WI38 (cell line): ENCODE measurements around the gene LRMDA.

Experiments used
- H3K4me3 ChIP-seq: 2 replicates; pipeline ENCODE4 v1.5.1; 2011; ENCODE audit warnings: low read depth, mild to moderate bottlenecking, control low read depth, low read length
- TF ChIP-seq, protein P1 (sequence below): IDR thresholded peaks from 2 replicates; pipeline ENCODE4 v1.5.1; 2012; ENCODE audit warnings: low read depth, mild to moderate bottlenecking, control low read depth, low read length

The LRMDA gene

DNA sequence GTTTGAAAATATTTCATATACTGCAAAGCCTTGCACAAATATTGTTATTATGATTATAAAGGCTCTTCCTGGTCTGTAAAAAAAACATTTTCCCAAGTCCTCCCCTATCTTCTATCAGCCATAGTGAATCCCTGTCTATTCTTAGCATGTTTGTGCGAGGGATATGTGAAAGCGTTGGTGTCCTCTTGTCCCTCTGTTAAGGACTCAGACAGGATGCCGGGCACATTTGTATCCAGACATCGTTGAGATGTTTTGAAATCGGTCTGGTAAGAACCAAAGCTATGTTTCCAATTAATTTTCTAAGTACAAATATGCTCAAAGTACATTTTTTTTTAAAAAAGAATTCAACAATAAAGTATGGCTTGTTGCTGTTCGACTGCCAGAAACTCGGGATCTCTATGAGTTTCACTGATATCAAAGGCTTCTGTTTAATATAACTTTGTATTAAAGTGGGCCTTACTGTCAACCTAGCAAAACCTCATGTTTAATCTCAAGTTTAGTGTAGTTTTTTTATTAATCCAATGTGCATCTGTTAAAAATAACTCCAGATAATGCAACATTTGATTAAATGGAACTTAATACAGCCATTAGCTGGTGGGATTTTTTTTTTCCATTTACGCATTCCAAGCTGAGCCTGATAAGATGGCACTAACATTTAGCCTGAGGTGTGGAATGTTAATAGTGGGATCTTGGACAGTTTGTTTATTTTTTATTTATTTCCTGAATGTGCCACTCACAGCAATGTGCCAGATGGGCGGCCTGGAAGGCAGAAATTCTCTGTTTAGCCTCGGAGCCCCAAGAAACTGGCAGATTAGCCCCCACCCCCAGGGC is 754.3 kb downstream of the LRMDA start:
- no peak overlapping the region for H3K4me3 ChIP-seq
- TF ChIP-seq, protein P1, sequence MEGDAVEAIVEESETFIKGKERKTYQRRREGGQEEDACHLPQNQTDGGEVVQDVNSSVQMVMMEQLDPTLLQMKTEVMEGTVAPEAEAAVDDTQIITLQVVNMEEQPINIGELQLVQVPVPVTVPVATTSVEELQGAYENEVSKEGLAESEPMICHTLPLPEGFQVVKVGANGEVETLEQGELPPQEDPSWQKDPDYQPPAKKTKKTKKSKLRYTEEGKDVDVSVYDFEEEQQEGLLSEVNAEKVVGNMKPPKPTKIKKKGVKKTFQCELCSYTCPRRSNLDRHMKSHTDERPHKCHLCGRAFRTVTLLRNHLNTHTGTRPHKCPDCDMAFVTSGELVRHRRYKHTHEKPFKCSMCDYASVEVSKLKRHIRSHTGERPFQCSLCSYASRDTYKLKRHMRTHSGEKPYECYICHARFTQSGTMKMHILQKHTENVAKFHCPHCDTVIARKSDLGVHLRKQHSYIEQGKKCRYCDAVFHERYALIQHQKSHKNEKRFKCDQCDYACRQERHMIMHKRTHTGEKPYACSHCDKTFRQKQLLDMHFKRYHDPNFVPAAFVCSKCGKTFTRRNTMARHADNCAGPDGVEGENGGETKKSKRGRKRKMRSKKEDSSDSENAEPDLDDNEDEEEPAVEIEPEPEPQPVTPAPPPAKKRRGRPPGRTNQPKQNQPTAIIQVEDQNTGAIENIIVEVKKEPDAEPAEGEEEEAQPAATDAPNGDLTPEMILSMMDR: no peak

- TF ChIP-seq, protein P1: no peak
- no peak overlapping the region for H3K4me3 ChIP-seq
These were observed 756.8 kb downstream of the LRMDA start for GRCh38 chr10:76188216-76188615.

- no peak overlapping the region for H3K4me3 ChIP-seq
- TF ChIP-seq, protein P1: no peak
These were observed 759.3 kb downstream of the LRMDA start for GRCh38 chr10:76190634-76191270.

DNA sequence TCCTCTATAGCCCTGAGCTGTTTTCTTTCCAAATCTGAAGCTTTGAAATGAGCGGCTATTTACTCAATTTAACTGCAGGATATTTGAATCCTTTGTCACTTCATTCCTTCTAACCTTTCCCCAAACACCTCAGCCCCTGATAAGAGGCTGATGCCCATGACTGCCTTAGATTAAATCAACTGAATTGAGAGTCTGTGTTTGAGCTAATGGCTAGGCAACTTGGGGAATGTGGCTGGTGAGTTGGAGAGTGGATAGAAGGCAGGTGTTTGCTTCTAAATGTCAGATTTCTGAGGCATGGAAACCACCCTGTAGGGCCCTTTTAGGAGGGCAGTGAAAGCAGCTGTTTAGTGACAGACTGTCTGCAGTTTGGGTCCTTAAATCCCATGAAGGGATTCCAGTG is 759.9 kb downstream of the LRMDA start:
- TF ChIP-seq, protein P1: no peak
- H3K4me3 ChIP-seq: no peak overlapping the region

DNA sequence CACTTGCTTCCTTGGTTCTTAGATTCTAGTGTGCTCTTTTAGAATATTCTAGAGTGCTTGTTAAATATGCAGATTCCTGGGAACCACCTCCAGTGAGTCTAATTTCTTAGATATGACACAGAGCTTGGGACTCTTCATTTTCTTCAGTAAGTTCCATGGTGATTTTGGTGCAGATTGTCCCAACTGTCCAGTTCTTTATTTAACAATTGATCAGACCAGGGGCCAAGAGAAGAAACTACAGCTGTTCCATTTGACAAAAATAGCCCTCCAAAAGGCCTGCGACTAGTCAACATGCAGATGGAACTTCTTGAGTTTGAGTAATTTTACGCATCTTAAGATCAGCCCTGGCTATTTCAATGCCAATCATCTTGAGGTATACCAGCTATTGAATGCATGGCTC is 760.7 kb downstream of the LRMDA start:
- TF ChIP-seq, protein P1: no peak
- H3K4me3 ChIP-seq: no peak overlapping the region

- no peak overlapping the region for H3K4me3 ChIP-seq
- TF ChIP-seq, protein P1: no peak
These were observed 761.4 kb downstream of the LRMDA start for GRCh38 chr10:76192694-76193320.
